HG03159 (cell line): ENCODE results near the gene KRTAP10-9.
"Not testable (repeated sequence)": the region's sequence is repeated elsewhere in the genome, so short reads cannot be mapped to it uniquely, and the experiment has no call there.

Experiments
- ATAC-seq: cut with Tn5 transposase; IDR thresholded peaks from one replicate; pipeline ENCODE4 v1.9.1; 2021; ENCODE audit warnings: mild to moderate bottlenecking, moderate library complexity; ENCODE audit not compliant: unreplicated experiment

Gene KRTAP10-9, protein sequence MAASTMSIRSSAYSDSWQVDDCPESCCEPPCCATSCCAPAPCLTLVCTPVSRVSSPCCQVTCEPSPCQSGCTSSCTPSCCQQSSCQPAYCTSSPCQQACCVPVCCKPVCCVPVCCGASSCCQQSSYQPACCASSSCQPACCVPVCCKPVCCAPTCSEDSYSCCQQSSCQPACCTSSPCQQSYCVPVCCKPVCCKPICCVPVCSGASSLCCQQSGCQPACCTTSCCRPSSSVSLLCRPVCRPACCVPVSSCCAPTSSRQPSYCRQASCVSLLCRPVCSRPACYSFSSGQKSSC

GRCh38 chr21:44626673-44627143 is at the start of gene KRTAP10-9:
TSS of gene KRTAP10-9 (plus strand) at chr21:44627093. CDS start at chr21:44627172, 79 bp downstream.
- no peak for ATAC-seq

GRCh38 chr21:44578371-44579055 is 48.4 kb upstream of the KRTAP10-9 start:
- ATAC-seq, result no peak

GRCh38 chr21:44579056-44579832 is 47.6 kb upstream of the KRTAP10-9 start:
- no peak for ATAC-seq

DNA sequence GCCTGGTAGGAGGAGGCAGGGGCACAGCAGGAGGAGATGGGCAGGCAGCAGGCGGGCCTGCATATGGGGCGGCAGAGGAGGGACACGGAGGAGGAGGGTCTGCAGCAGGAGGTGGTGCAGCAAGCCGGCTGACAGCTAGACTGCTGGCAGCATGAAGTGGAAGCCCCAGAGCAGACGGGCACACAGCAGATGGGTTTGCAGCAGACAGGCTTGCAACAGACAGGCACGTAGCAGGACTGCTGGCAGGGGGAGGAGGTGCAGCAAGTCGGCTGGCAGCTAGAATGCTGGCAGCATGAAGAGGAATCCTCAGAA is 47.1 kb upstream of the KRTAP10-9 start:
- no peak for ATAC-seq

- not testable (repeated sequence) for ATAC-seq
Measured at GRCh38 chr21:44580231-44580821, 46.6 kb upstream of the KRTAP10-9 start, which contains the start of gene KRTAP10-5. TSS of gene KRTAP10-5 (minus strand) at chr21:44580604. CDS start at chr21:44580578, 26 bp downstream.

DNA sequence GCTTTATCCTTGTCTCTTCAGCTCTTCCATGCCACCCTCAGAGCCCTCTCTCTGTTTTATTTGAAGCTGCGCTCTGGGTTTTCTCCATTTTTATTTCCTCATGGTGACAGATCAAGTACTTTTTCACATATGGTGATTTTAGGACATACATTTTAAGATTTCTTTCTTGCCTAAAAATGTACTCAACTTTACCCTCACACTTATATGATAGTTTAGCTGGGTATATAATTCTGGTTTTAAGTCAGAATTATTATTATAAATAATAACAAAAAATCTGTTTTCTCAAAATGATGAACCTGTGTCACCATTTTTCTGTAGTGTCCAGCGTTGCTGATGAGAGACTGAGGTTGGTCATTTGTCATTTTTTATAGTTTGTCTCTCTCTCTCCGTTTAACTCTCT is 45.7 kb upstream of the KRTAP10-9 start:
- ATAC-seq, result no peak

DNA sequence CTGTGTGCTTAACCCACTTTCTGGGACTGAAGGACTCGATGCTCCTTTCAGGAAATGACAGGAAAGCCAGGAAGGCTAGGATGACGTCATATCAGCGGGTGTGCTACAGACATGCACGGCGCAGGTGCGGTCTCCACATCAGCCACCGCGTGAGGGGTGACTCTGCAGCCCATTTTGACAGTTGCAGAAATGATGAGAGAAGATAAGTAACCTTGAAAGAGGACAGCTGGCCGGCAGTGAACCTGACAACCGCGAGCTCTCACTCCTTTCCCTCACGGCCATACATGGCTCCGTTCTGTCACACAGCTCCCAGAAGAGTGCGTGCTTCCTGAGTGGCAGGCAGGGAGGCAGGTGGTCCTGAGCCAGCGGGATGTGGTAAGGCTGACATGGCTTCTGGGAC is 44.8 kb upstream of the KRTAP10-9 start:
- ATAC-seq, result no peak

DNA sequence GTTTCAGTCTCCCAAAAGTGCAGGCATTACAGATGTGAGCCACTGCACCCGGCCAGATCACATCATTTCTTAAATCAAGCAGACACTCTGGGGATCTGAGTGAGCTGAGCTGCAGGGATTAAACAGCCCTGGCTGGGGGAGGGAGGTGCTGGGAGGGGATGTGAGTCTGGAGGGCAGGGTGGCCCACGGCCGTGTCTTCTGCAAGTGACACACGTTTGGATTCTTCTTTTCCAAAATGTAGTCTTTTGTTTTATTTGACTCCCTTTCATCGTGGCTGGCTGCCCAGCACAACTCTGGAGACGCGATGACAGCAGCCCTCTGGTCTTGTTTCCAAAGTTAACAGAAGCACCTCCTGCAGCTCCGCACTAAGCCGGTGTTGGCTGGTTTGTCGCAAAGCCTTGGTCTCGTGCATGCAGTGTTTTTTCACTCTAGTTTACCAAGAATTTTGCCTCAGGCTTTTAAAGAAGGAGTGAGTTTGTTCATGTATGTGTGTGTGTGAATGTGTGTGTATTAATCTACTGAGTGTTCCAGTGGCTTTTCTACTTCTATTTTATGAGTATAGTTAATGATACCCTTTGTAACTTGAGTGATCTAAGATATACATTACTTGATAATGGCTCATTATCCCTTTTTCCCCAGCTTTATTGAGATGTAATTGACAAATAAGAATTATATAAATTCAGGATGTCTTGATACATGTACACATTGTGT is 43.6 kb upstream of the KRTAP10-9 start:
- ATAC-seq, result no peak

- ATAC-seq, result no peak
Measured at GRCh38 chr21:44583800-44584147, 43.1 kb upstream of the KRTAP10-9 start.

GRCh38 chr21:44585892-44586291 is 41.0 kb upstream of the KRTAP10-9 start:
- ATAC-seq, result no peak

- ATAC-seq, result no peak
Measured at GRCh38 chr21:44589094-44589493, 37.8 kb upstream of the KRTAP10-9 start.

- no peak for ATAC-seq
Measured at GRCh38 chr21:44589586-44590305, 37.1 kb upstream of the KRTAP10-9 start.

GRCh38 chr21:44590311-44590721 is 36.6 kb upstream of the KRTAP10-9 start:
- ATAC-seq, result no peak

GRCh38 chr21:44590897-44591800 is 35.7 kb upstream of the KRTAP10-9 start:
- ATAC-seq, result not testable (repeated sequence)

GRCh38 chr21:44591801-44592130 is 35.1 kb upstream of the KRTAP10-9 start:
- ATAC-seq, result not testable (repeated sequence)

DNA sequence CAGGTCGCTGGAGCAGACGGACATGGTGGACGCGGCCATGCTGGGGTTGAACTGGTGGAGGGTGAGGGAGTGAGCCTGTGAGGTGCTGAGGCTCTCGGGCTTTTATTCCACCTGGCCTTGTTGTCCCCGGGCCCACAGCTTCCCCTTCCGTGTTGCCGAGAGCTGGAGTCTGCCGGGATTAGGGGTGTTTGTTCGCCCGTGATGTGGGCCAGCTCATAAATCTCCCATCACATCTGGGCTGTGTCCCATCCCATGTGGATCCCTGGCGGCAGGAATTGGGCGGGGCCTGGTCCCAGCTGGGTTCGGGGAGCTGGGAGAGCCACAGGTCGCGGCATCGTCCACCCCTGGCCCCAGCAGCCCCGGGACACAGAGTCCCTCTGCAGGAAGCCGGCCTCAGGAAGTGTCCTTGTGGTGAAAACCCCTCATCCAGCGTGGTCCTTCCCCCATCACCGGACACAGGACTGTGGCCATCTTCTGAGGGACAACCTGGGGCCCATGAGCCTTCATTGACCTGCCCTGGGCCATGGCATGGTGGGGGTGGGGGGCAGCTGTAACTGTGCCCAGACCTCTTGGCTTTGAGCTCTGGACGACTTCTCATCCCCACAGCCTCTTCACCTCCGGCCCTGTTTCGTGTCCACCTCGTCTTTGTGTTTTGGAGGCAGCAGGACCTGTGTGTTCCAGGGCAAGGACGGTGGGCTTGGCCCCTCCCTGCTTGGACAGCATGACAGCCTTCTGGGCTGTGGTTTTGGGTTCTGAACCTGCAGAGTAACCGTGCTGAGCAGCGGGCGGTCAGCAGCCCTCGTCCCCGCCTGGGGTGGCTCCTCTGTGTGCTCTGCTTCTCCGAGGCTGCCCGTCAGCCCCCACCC is 34.2 kb upstream of the KRTAP10-9 start, which contains the start of gene KRTAP10-6:
Gene KRTAP10-6, minus strand, starts transcription at position 60 of the 866 bp plus-strand sequence. Its CDS starts 21 bp downstream, at position 39.
- no peak for ATAC-seq

DNA sequence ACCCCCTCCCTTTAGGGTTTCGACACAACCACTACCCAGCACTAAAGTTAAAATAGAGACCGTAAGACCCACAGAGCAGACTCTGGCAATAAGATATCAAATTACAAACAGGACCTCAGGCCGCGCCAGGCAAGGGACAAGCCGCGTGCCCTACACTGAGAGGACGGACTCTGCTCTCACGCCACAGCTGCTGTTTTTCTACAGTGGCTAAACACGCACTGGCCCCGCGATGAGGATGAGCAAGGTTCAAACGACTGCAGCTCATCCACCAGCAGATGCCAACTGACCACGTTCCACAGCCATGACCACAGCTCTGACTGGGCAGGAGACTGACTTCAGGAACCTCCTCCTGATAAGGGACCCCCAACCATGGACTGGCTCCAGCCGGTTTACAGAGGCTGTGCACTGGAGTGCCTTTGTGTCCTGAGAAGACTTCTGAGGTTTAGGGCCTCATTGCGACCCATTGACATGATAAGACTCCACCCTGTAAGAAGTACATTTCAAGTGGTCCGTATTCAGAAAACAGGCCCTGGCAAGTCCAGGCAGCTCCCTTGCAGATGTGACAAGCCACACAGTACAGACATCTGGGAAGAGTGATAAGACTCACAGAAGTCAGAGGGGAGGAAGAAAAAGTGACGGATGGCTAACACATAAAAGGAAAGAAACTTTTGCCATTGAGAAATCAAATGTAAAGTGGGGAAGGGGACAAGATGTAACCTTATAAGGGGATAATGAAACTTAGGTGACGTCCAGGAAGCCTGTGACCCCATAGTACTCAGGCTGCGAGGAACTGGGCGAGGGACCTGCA is 33.1 kb upstream of the KRTAP10-9 start:
- no peak for ATAC-seq
